NT2/D1 (cell line): ENCODE results near the gene SLC6A19.

Experiments used
- SUZ12 ChIP-seq: IDR thresholded peaks from 2 replicates; pipeline ENCODE4 v1.6.1; 2011; ENCODE audit not compliant: insufficient read length, insufficient read depth; ENCODE audit errors: extremely low read depth
- YY1 ChIP-seq: IDR thresholded peaks from 2 replicates; pipeline ENCODE4 v1.6.1; 2011; ENCODE audit not compliant: insufficient read length, insufficient read depth
- ZNF274 ChIP-seq: IDR thresholded peaks from 2 replicates; pipeline ENCODE4 v1.6.1; 2011; ENCODE audit warnings: mild to moderate bottlenecking, low read depth, low read length

DNA sequence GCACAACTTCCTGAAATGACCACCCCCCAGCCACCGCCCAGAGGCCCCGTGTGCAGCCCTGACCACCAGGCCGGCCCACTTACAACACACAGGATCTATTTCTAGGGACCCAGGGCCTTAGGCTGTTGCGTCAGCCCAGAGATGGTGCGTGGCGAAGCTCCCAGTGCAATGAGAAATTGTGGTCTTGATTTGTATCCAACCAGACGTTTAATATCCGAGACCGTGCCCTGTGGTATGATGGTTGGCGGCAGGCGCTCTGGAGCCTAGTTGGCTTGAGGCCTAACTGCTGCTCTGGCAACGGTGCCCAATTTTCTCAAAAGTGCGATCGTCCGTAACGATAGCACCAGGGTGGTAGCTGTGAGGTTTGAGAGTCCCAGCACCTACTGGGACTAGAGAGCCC, 32.6 kb upstream of the SLC6A19 start:
- TF ChIP-seq ZNF274, result no peak
- no peak for TF ChIP-seq YY1
- TF ChIP-seq SUZ12, result no peak
